NCI-H2107 (cell line): ENCODE data around the gene KCNAB2.

Experiments used
- DNase-seq: peaks from one replicate; lab custom pipeline; 2025; lab: John Stamatoyannopoulos, UW

Gene KCNAB2

GRCh38 chr1:6109688-6110087, 64.0 kb downstream of the KCNAB2 start:
- no peak for DNase-seq

GRCh38 chr1:6110326-6110725, 64.6 kb downstream of the KCNAB2 start:
- DNase-seq, result no peak

GRCh38 chr1:6111571-6111970, 65.9 kb downstream of the KCNAB2 start:
- peak; percentile 9 for DNase-seq

- no peak for DNase-seq
Measured at GRCh38 chr1:6111991-6112689, 66.5 kb downstream of the KCNAB2 start.

GRCh38 chr1:6112690-6113005, 67.0 kb downstream of the KCNAB2 start:
- DNase-seq, result no peak

DNA sequence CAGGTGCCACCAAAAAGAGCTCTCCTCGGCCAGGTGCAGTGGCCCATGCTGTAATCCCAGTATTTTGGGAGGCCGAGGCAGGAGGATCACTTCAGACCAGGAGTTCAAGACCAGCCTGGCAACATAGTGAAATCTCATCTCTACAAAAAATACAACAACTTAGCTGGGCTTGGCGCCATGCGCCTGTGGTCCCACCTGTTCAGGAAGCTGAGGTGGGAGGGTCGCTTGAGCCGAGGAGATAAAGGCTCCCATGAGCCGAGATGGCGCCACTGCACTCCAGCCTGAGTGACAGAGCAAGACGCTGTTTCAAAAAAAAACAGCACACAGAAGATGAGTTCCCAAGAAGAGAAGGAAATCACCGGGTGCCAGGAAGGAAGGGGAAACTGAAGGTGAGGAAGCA, 67.4 kb downstream of the KCNAB2 start:
- no peak for DNase-seq

DNA sequence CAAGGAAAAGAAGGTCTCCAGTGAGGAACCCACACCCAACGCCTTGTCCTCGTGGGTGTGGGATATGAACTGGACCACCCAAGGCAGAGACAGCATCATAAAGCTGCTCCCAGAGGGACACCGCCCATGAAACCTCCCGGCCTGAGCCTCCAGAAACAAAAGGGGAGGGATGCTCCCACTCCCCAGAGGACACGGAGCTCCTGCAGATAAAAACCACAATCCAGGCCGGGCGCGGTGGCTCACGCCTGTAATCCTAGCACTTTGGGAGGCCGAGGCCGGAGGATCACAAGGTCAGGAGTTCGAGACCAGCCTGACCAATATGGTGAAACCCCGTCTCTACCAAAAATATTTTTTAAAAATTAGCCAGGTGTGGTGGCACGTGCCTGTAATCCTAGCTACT, 68.1 kb downstream of the KCNAB2 start:
- no peak for DNase-seq

GRCh38 chr1:6116137-6116536, 70.4 kb downstream of the KCNAB2 start:
- DNase-seq, result no peak

DNA sequence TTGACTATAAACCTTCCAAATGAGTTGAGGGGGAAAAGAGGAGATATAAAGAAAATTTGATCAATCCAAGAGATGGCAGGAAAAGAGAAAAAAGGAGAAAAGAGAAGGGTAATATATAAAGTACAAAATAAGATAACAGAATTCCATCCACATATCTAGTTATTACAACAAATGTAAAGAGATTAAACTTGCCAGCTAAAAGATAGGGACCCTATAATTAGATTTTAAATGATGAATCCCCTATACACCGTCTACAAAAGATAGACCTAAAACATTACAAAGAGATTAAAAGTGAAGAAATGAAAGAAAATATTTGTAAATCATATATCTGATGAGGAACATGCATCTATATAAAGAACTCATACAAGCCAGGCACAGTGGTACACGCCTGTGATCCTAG, 71.4 kb downstream of the KCNAB2 start:
- no peak for DNase-seq

GRCh38 chr1:6117624-6118023, 71.9 kb downstream of the KCNAB2 start:
- no peak for DNase-seq

DNA sequence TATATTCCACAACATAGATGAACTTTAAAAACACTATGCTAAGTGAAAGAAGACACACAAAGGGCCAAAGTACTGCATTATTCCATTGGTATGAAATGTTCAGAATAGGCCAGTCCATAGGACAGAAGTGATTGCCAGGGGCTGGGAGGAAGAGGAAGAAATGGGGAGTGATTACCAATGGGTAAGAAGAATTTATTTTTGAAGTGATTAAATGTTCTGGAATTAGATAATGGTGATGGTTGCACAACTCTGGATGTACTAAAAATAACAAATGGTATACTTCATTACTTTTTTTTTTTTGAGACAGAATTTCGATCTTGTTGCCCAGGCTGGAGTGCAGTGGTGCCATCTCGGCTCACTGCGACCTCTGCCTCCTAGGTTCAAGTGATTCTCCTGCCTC, 72.7 kb downstream of the KCNAB2 start:
- DNase-seq, result no peak

- DNase-seq, result no peak
Measured at GRCh38 chr1:6121021-6121421, 75.3 kb downstream of the KCNAB2 start.

GRCh38 chr1:6121651-6122370, 76.1 kb downstream of the KCNAB2 start:
- no peak for DNase-seq

- no peak for DNase-seq
Measured at GRCh38 chr1:6123083-6123482, 77.4 kb downstream of the KCNAB2 start.

GRCh38 chr1:6123816-6124215, 78.1 kb downstream of the KCNAB2 start:
- no peak for DNase-seq

- no peak for DNase-seq
Measured at GRCh38 chr1:6124341-6124740, 78.7 kb downstream of the KCNAB2 start.

DNA sequence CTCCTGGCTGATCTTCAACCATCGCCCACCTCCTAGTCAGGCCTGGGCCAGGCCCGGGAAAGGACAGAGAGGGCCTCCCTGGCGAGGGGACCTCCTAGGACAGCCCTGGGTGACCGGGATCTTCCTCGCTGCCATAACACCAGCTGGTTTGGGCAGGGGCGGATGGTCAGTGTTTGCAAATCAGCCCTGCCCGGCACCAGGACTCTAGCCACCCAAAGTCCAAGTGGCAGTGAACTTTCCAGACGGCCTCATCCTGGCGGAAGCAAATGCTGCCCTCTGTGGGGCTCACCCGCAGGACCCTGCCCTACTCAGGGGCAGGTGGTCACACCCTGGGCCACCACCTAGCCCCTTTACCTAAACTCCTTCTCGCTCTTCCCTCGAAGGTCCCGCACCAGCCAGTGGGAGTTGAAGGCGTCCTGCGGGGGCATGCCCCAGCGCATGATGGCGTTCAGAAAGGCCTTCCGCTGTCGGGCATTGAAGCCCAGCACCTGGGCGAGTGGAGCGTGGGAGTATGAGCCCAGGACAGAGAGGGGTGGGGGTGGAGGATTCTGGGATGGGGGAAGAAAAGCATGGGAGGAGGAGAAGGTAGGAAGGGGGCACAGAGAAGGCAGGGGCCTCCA, 79.2 kb downstream of the KCNAB2 start:
- DNase-seq, result no peak

GRCh38 chr1:6125366-6125765, 79.7 kb downstream of the KCNAB2 start:
- no peak for DNase-seq

- DNase-seq, result no peak
Measured at GRCh38 chr1:6126028-6126427, 80.3 kb downstream of the KCNAB2 start.

- DNase-seq, result no peak
Measured at GRCh38 chr1:6126521-6127067, 80.9 kb downstream of the KCNAB2 start.

- no peak for DNase-seq
Measured at GRCh38 chr1:6127587-6128163, 82.0 kb downstream of the KCNAB2 start.

- DNase-seq, result no peak
Measured at GRCh38 chr1:6128276-6129081, 82.8 kb downstream of the KCNAB2 start.
